Breast epithelium (tissue), 4 donors: ENCODE data around the gene COL15A1. TPM values are rescaled to one million over a fixed set of nuclear protein-coding genes. Genes with fewer than 3 reads are reported as not detected.

Source experiments
- DNase-seq, 2 donors: peaks; one replicate each; pipeline ENCODE4 v3.0.0-alpha.2; 2019; ENCODE audit warnings: low spot score in 2 of 2
- H3K27ac ChIP-seq, 2 donors: fragments of 200-600 bp; sonication (generic) in 1 of 2; one replicate each; pipeline ENCODE4 v1.5.1; 2016 to 2019; ENCODE audit warnings: mild to moderate bottlenecking in 1 of 2
- H3K27me3 ChIP-seq, 2 donors: fragments of 200-600 bp; sonication (generic) in 1 of 2; one replicate each; pipeline versions ENCODE4 v1.5.1 to v1.6.0; 2017 to 2019; ENCODE audit warnings: control low read depth in 1 of 2, mild to moderate bottlenecking in 1 of 2
- H3K36me3 ChIP-seq: fragments of 200-600 bp; one replicate; pipeline ENCODE4 v1.5.1; 2019
- H3K4me1 ChIP-seq, 2 donors: fragments of 200-600 bp; sonication (generic); one replicate each; pipeline ENCODE4 v1.5.1; 2016 to 2019; ENCODE audit warnings: control low read depth in 1 of 2
- H3K4me3 ChIP-seq, 3 donors: fragments of 200-600 bp; sonication (generic); 1 replicate in 2 of 3; 2 replicates in 1 of 3; pipeline ENCODE4 v1.5.1; 2016 to 2019; ENCODE audit warnings: mild to moderate bottlenecking in 3 of 3, moderate library complexity in 2 of 3
- H3K9me3 ChIP-seq, 2 donors: fragments of 200-600 bp; sonication (generic) in 1 of 2; one replicate each; pipeline ENCODE4 v1.5.1; 2016 to 2019; ENCODE audit warnings: control low read depth in 1 of 2
- CTCF ChIP-seq, 3 donors: fragments of 450-650 bp; IDR thresholded peaks; one replicate each; pipeline ENCODE4 v1.5.1; 2016 to 2017; ENCODE audit warnings: antibody characterized with exemption in 3 of 3, mild to moderate bottlenecking in 3 of 3, moderate library complexity in 3 of 3
- POLR2A ChIP-seq: fragments of 450-650 bp; IDR thresholded peaks from one replicate; pipeline ENCODE4 v1.6.1; 2016; ENCODE audit warnings: antibody characterized with exemption, mild to moderate bottlenecking, moderate library complexity
- POLR2AphosphoS5 ChIP-seq, 3 donors: sonication (generic); formaldehyde crosslinking; IDR thresholded peaks; one replicate each; pipeline ENCODE4 v1.6.1; 2017; ENCODE audit warnings: antibody characterized with exemption in 3 of 3
- intact Hi-C: fragments of 100-400 bp; cut with DNase I; formaldehyde crosslinking; loops from one replicate; pipeline ENCODE4 v1.15.1; 2023; ENCODE audit warnings: low total_unique reads
- total RNA-seq, 3 donors: library from RNA; depleted of rRNA; stranded (reverse); fragments of >200 nt; gene quantifications; one replicate each; pipeline ENCODE4 v1.1.0, GENCODE V29; 2016

The COL15A1 gene
- total RNA-seq, 3 donors from 2014 or later = 13.9 to 47.8 (median 32.4) TPM

DNA sequence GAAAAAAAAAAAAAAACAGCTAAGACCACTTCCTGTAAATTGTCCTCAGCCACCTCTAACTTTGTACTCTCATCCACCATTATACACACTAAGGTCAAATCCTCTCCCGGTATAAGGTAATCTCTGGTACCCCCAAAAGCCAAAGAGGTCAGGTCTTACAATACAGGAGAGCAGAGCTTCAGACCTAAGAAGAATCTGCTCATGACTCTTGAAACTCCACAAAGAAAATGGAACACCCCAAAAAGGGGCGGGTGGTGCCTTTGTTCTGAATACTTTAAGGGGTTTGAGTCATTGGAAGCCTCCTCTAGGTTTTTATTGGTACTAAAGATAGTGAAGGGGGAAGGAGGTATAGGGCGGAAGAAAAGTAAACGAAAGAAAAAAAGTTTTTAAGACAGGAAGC is 69.8 kb downstream of the COL15A1 start:
- Histone ChIP-seq H3K27me3 (no peaks in the 10 kb centered on the region), H3K36me3 (no peaks in the 10 kb centered on the region), H3K4me3 (no peak overlapping the region), H3K9me3 (peaks cover 0 to 21% of the 10 kb centered on the region in 2 donors), H3K27ac (no peak overlapping the region), H3K4me1 (no peaks in the 10 kb centered on the region)
- DNase-seq = no peak
- TF ChIP-seq POLR2A = no peak
- TF ChIP-seq CTCF (IDR thresholded peaks at IDR 0.05) = no peak
- no peak for TF ChIP-seq POLR2AphosphoS5 (IDR thresholded peaks at IDR 0.05)
- intact Hi-C loops = no loop called here

GRCh38 chr9:99015448-99015847 is 71.7 kb downstream of the COL15A1 start:
- Histone ChIP-seq H3K27ac (peak overlapping the region in 1 of 2 donors; percentile 7), H3K27me3 (no peaks in the 10 kb centered on the region), H3K9me3 (peaks cover 0 to 15% of the 10 kb centered on the region in 2 donors), H3K4me1 (no peaks in the 10 kb centered on the region), H3K36me3 (no peaks in the 10 kb centered on the region), H3K4me3 (no peak overlapping the region)
- intact Hi-C loops = no loop called here
- DNase-seq = no peak
- TF ChIP-seq POLR2A = no peak
- TF ChIP-seq POLR2AphosphoS5 (IDR thresholded peaks at IDR 0.05) = no peak
- no peak for TF ChIP-seq CTCF (IDR thresholded peaks at IDR 0.05)

GRCh38 chr9:99015890-99016289 is 72.2 kb downstream of the COL15A1 start:
- Histone ChIP-seq H3K36me3 (no peaks in the 10 kb centered on the region), H3K9me3 (peaks cover 0 to 11% of the 10 kb centered on the region in 2 donors), H3K4me3 (no peak overlapping the region), H3K4me1 (no peaks in the 10 kb centered on the region), H3K27me3 (no peaks in the 10 kb centered on the region), H3K27ac (peak overlapping the region in 1 of 2 donors; percentile 7)
- TF ChIP-seq POLR2AphosphoS5 (IDR thresholded peaks at IDR 0.05) (no peak), POLR2A (no peak), CTCF (IDR thresholded peaks at IDR 0.05) (no peak)
- intact Hi-C loops = no loop called here
- DNase-seq = no peak

DNA sequence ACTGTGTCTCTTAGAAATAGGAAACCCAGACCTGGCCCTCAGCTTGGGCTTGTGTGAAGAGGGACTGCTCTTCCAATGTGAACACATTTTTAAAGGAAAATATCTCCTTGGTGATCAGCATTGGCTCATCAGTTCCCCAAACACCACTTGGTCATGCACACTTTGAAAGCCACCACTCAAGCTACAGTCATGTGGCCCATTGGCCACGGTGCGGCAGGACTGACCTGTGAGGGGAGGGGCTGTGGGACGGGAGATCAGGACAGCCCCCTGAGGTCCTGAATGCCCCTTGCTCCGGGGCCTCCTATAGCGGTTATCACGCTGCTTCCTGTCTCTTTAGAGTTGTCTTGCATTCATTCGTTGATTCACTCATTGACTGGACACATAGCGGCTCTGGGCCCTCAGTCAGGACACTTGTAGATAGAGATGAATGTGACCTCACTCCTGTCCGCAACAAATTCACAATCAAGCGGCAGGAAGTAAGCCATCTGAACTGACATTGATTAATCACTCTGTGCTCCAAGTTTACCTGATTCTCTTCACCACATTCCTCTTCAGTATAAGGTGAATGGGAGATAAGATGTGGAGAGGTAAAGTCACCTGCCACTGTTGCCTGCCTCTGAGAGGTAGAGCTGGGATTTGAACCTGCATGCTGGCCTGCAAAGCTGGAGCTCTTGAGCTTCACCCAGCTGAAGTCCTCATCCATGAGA is 73.1 kb downstream of the COL15A1 start:
- DNase-seq = no peak
- TF ChIP-seq CTCF (IDR thresholded peaks at IDR 0.05) = no peak
- no peak for TF ChIP-seq POLR2A
- TF ChIP-seq POLR2AphosphoS5 (IDR thresholded peaks at IDR 0.05) = no peak

GRCh38 chr9:99018653-99019052 is 74.9 kb downstream of the COL15A1 start:
- no peaks in the 10 kb centered on the region for H3K36me3 ChIP-seq
- no peak for TF ChIP-seq POLR2A
- TF ChIP-seq POLR2AphosphoS5 (IDR thresholded peaks at IDR 0.05) = no peak
- no peak for TF ChIP-seq CTCF (IDR thresholded peaks at IDR 0.05)

More for the DNA sequence above, 73.1 kb downstream of the COL15A1 start:
- Histone ChIP-seq H3K4me3 (no peak overlapping the region), H3K9me3 (peaks cover 0 to 1% of the 10 kb centered on the region in 2 donors), H3K36me3 (no peaks in the 10 kb centered on the region), H3K27ac (no peak overlapping the region), H3K4me1 (no peaks in the 10 kb centered on the region), H3K27me3 (no peaks in the 10 kb centered on the region)
- intact Hi-C loops = no loop called here

More at GRCh38 chr9:99018653-99019052, 74.9 kb downstream of the COL15A1 start:
- Histone ChIP-seq H3K27me3 (no peaks in the 10 kb centered on the region), H3K9me3 (no peaks in the 10 kb centered on the region), H3K27ac (peak overlapping the region in 1 of 2 donors; percentile 89), H3K4me1 (no peaks in the 10 kb centered on the region), H3K4me3 (no peak overlapping the region)
- intact Hi-C loops = no loop called here
- no peak for DNase-seq
